GM13976 (cell line): ENCODE data around the gene CCDC120.

Experiments
- DNase-seq: peaks from one replicate; pipeline ENCODE4 v3.0.0; 2012; ENCODE audit warnings: low spot score
- CTCF ChIP-seq: IDR thresholded peaks from 2 replicates; pipeline ENCODE4 v1.5.1; 2012; ENCODE audit warnings: borderline replicate concordance, mild to moderate bottlenecking; ENCODE audit not compliant: insufficient read depth; ENCODE audit errors: extremely low read depth, missing control alignments, control extremely low read depth
- in situ Hi-C: fragments of 300-500 bp; cut with MboI; formaldehyde crosslinking; loops from one replicate; pipeline ENCODE4 v1.12.0; 2022; ENCODE audit warnings: low sequenced_read_pairs, mixed read lengths, inconsistent platforms; ENCODE audit not compliant: unreplicated experiment

Gene CCDC120

GRCh38 chrX:49061916-49062315 is 3.1 kb downstream of the CCDC120 start:
- in situ Hi-C loops = no loop called here
- DNase-seq = no peak
- no peak for TF ChIP-seq CTCF

GRCh38 chrX:49063715-49064114 is 4.9 kb downstream of the CCDC120 start:
- in situ Hi-C loops = no loop called here
- no peak for DNase-seq
- TF ChIP-seq CTCF = no peak

GRCh38 chrX:49064303-49064702 is 5.5 kb downstream of the CCDC120 start:
- no peak for DNase-seq
- in situ Hi-C loops = no loop called here
- no peak for TF ChIP-seq CTCF

GRCh38 chrX:49064735-49065134 is 5.9 kb downstream of the CCDC120 start:
- DNase-seq = no peak
- TF ChIP-seq CTCF = no peak
- in situ Hi-C loops = no loop called here

- no peak for TF ChIP-seq CTCF
- no peak for DNase-seq
- in situ Hi-C loops = no loop called here
Measured at GRCh38 chrX:49066278-49066677, 7.5 kb downstream of the CCDC120 start.

GRCh38 chrX:49066690-49067089 is 7.9 kb downstream of the CCDC120 start:
- no peak for DNase-seq
- in situ Hi-C loops = no loop called here
- TF ChIP-seq CTCF = no peak
